Progenitor cell of endocrine pancreas (in vitro differentiated cells): ENCODE data around the gene LEFTY2. TPM values are rescaled to one million over a fixed set of nuclear protein-coding genes. Genes with fewer than 3 reads are reported as not detected.

ENCODE experiments used
- DNase-seq: peaks from one replicate; pipeline ENCODE4 v3.0.0; 2021; ENCODE audit warnings: low spot score; ENCODE audit not compliant: unreplicated experiment
- H3K27ac Mint-ChIP-seq: 2 replicates; pipeline ENCODE4 v1.8.0; 2021; ENCODE audit warnings: mild to moderate bottlenecking, moderate library complexity, mixed read lengths
- H3K27me3 Mint-ChIP-seq: 2 replicates; pipeline ENCODE4 v1.8.0; 2021; ENCODE audit warnings: mixed read lengths
- H3K36me3 Mint-ChIP-seq: 2 replicates; pipeline ENCODE4 v1.8.0; 2022; ENCODE audit warnings: mixed read lengths; ENCODE audit not compliant: insufficient read depth
- H3K4me1 Mint-ChIP-seq: 2 replicates; pipeline ENCODE4 v1.8.0; 2021; ENCODE audit warnings: low read depth, mixed read lengths
- H3K4me3 Mint-ChIP-seq: 2 replicates; pipeline ENCODE4 v1.8.0; 2021; ENCODE audit warnings: low read depth, mild to moderate bottlenecking, moderate library complexity, mixed read lengths
- H3K9me3 Mint-ChIP-seq: 2 replicates; pipeline ENCODE4 v1.8.0; 2021; ENCODE audit warnings: low read depth, mixed read lengths
- CTCF ChIP-seq: fragments of 200-600 bp; sonication (generic); IDR thresholded peaks from one replicate; pipeline ENCODE4 v1.5.0; 2021; ENCODE audit warnings: antibody characterized with exemption, mild to moderate bottlenecking; ENCODE audit not compliant: unreplicated experiment
- long read RNA-seq: library from polyadenylated mRNA; unstranded; transcript quantifications from one replicate; pipeline ENCODE4 v2.0.0, GENCODE V29; 2020
- total RNA-seq: library from RNA; stranded (reverse); gene quantifications from 2 replicates; pipeline ENCODE4 v1.2.1, GENCODE V29; 2021

Gene LEFTY2
- 0.22 and 0.51 TPM in 2 replicates for total RNA-seq
- long read RNA-seq, result 0 reads

DNA sequence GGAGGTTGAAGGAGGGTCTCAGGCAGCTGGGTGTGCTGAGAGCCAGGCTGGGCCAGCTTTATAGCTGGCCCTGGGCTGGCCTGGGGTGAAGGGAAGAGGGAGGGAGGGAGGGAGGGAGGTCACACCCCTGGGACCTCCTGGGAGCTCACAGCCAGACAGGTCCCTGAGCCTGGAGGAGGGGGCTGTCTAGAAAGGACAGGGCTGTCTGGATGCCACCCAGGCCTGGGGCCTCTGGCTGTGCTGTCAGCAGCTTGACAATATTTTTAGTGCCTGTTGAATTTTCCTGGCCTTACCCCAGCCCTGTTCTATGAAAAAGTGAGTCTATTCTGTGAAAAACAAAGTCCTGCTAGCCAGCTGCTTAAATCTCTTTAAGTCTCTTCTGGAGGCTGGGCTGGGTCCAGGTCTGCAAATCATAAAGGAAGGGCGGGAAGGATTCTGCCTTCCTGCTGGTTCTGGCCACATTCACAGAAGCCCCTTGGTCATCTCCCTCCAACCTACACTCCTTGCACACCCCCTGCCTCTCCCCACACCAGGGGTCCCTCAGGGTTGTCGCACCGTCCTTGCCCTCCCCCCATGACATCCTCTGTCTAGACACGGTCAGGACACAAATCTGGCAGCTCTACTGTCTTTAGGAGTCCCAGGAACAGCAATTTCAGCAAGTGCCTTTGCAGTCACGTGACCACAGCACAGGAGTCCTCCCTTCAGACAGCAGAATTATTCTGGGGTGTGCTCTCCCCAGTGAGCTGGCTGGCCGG, at the start of gene LEFTY2:
TSS of gene LEFTY2 (minus strand) at position 34 of the 755 bp plus-strand sequence. CDS start 80 bp downstream, outside the sequence.
- TF ChIP-seq CTCF, result no peak
- H3K27ac Mint-ChIP-seq, result peak within 1 kb of the TSS; percentile 69
- peaks cover 9% of the 10 kb centered on the region for H3K4me1 Mint-ChIP-seq
- no peaks in the 10 kb centered on the region for H3K36me3 Mint-ChIP-seq
- DNase-seq, result no peak
- H3K9me3 Mint-ChIP-seq, result no peaks in the 10 kb centered on the region
- H3K4me3 Mint-ChIP-seq, result peak within 1 kb of the TSS; percentile 29
- H3K27me3 Mint-ChIP-seq, result peaks cover 35% of the 10 kb centered on the region

DNA sequence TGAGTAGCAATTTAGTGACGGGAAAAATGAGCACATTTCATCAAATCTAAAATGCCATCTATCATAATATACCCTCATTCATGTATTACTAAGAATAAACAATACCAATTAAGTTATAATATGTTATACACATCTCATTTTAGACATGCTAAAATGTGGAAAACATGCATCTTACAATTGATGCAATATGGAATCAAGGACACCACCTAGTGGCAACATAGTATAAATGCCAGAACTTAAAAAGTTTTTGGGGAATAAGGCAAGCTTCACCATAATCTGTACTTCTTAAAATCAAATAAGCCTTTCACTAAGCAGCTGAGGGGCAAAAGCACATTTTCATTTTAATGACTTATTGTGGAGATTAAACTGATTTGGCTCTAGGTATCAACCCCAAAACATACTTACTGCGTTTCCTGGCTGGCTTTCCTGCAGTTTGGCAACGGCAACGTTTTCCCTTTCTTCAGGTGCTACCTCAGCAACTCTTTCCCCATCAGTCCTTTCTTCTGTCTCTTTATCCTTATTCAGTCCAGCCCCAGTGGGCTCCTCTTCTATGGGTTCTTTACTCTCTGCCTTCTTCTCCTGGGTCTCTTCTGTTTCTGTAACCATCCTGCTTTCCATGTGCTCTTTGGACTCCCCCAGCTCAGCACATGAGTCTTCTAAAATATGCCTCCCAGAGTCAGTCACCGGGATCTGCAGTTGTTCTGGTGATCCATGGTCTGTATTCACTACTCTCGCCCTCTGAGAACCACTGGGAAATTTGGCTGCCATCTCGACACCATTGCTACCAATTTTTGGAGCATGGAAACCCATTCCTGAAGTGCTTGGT, 46.7 kb upstream of the LEFTY2 start:
- H3K27ac Mint-ChIP-seq, result no peak overlapping the region

GRCh38 chr1:225981714-225982113, 40.7 kb upstream of the LEFTY2 start:
- DNase-seq, result no peak
- H3K9me3 Mint-ChIP-seq, result peaks cover 11% of the 10 kb centered on the region
- no peaks in the 10 kb centered on the region for H3K4me1 Mint-ChIP-seq
- peaks cover 42% of the 10 kb centered on the region for H3K36me3 Mint-ChIP-seq
- no peaks in the 10 kb centered on the region for H3K27me3 Mint-ChIP-seq
- H3K27ac Mint-ChIP-seq, result no peak overlapping the region
- H3K4me3 Mint-ChIP-seq, result no peak overlapping the region
- no peak for TF ChIP-seq CTCF

More for the DNA sequence above, 46.7 kb upstream of the LEFTY2 start:
- TF ChIP-seq CTCF, result peak; percentile 75
- H3K36me3 Mint-ChIP-seq, result peaks cover 28% of the 10 kb centered on the region
- no peaks in the 10 kb centered on the region for H3K27me3 Mint-ChIP-seq
- no peak for DNase-seq
- no peak overlapping the region for H3K4me3 Mint-ChIP-seq
- no peaks in the 10 kb centered on the region for H3K4me1 Mint-ChIP-seq
- peaks cover 4% of the 10 kb centered on the region for H3K9me3 Mint-ChIP-seq

- DNase-seq, result no peak
- H3K27ac Mint-ChIP-seq, result no peak overlapping the region
- H3K4me1 Mint-ChIP-seq, result no peaks in the 10 kb centered on the region
- peaks cover 11% of the 10 kb centered on the region for H3K9me3 Mint-ChIP-seq
- no peak overlapping the region for H3K4me3 Mint-ChIP-seq
- no peak for TF ChIP-seq CTCF
- H3K36me3 Mint-ChIP-seq, result peaks cover 37% of the 10 kb centered on the region
- no peaks in the 10 kb centered on the region for H3K27me3 Mint-ChIP-seq
Measured at GRCh38 chr1:225980005-225980836, 39.2 kb upstream of the LEFTY2 start.

DNA sequence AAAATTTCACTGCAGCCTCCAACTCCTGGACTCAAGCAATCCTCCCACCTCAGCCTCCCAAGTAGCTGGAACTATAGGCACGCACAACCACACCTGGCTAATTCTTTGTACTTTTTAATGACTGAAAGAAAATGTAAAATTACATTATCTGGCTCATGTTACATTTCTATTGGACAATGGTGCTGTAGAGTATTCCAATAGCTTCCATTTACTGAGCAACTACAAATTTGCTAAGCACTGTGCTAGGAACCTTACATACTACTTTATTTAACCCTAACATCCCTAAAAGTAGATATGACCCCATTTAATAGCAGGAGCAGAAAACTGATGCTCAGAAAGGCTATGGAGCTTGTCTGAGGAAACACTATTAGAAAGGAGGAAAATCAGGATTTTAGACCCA, 38.4 kb upstream of the LEFTY2 start:
- no peak for TF ChIP-seq CTCF
- DNase-seq, result no peak

More for the DNA sequence above, 38.4 kb upstream of the LEFTY2 start:
- Mint-ChIP-seq H3K4me3 (no peak overlapping the region), H3K36me3 (peaks cover 37% of the 10 kb centered on the region), H3K4me1 (no peaks in the 10 kb centered on the region), H3K27ac (no peak overlapping the region), H3K9me3 (peaks cover 11% of the 10 kb centered on the region), H3K27me3 (no peaks in the 10 kb centered on the region)
